Hematopoietic multipotent progenitor cell treated with erythropoietin and hydrocortisone succinate and interleukin-3 and kit ligand, for 6 days (in vitro differentiated cells): ENCODE results near the gene PTPRCAP.
A peak's percentile ranks its signal among the peaks of the same experiment; 100 is the strongest.

ENCODE experiments used
- DNase-seq: peaks from one replicate; pipeline ENCODE4 v3.0.0-alpha.2; 2015

Gene PTPRCAP

GRCh38 chr11:67464411-67465188 lies 27.1 kb upstream of the PTPRCAP start:
- peak; percentile 95 for DNase-seq

GRCh38 chr11:67463680-67464410 lies 26.4 kb upstream of the PTPRCAP start:
- peak; percentile 39 for DNase-seq

- no peak for DNase-seq
Measured at GRCh38 chr11:67463186-67463585, 25.7 kb upstream of the PTPRCAP start.

- no peak for DNase-seq
Measured at GRCh38 chr11:67458266-67458665, 20.8 kb upstream of the PTPRCAP start.

- DNase-seq: no peak
Measured at GRCh38 chr11:67457453-67457852, 20.0 kb upstream of the PTPRCAP start.

- DNase-seq: no peak
Measured at GRCh38 chr11:67456068-67456705, 18.7 kb upstream of the PTPRCAP start.

GRCh38 chr11:67455054-67455453 lies 17.6 kb upstream of the PTPRCAP start, which contains the start of gene CABP4:
CABP4 (plus strand) TSS chr11:67455354; CDS start chr11:67455424, 70 bp downstream.
- DNase-seq: no peak

- DNase-seq: no peak
Measured at GRCh38 chr11:67453816-67454732, 16.6 kb upstream of the PTPRCAP start.

GRCh38 chr11:67452141-67452952 lies 14.9 kb upstream of the PTPRCAP start, which contains the start of gene GPR152:
GPR152 (minus strand) TSS chr11:67452729; CDS start chr11:67452724, 5 bp downstream.
- no peak for DNase-seq

GRCh38 chr11:67451658-67451976 lies 14.1 kb upstream of the PTPRCAP start:
- DNase-seq: no peak

- DNase-seq: no peak
Measured at GRCh38 chr11:67450796-67451657, 13.5 kb upstream of the PTPRCAP start.

- no peak for DNase-seq
Measured at GRCh38 chr11:67449116-67449844, 11.8 kb upstream of the PTPRCAP start.

- DNase-seq: no peak
Measured at GRCh38 chr11:67448220-67448609, 10.7 kb upstream of the PTPRCAP start.

GRCh38 chr11:67445515-67445914 lies 8.0 kb upstream of the PTPRCAP start:
- DNase-seq: no peak

- no peak for DNase-seq
Measured at GRCh38 chr11:67442504-67443404, 5.3 kb upstream of the PTPRCAP start.

- DNase-seq: no peak
Measured at GRCh38 chr11:67441731-67442351, 4.4 kb upstream of the PTPRCAP start.

- no peak for DNase-seq
Measured at GRCh38 chr11:67441098-67441563, 3.6 kb upstream of the PTPRCAP start.
